ENCODE results near the gene MICAL3.
A peak's percentile ranks its signal among the peaks of the same experiment; 100 is the strongest.

The MICAL3 gene

DNA sequence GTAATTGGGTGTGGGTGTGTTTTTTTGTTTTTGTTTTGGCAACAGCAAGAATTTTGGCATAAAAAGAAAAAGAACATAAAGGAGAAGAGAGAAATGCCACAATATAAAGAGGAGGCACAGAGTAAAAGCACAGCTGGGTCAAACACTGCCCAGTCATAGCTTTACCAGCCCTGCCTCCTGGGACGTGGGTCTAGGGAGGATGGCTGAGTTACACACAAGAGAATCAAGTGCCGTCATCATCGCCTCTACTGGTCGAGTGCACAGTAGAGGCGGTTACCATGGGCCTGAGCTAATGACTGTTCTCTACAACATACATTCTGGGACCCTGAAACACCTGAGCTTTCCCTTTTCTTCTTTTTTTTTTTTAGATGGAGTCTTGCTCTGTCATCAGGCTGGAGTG, 162.5 kb downstream of the MICAL3 start:
- no peak for DNase-seq
- Histone ChIP-seq H3K36me3 (peaks cover 13% of the 10 kb centered on the region), H3K27me3 (no peaks in the 10 kb centered on the region), H3K4me1 (peaks cover 3% of the 10 kb centered on the region; the same call in 1 of the 2 replicates), H3K4me3 (ENCODE audit: low read depth, low read length) (no peak overlapping the region), H3K9me3 (no peaks in the 10 kb centered on the region)
- TF ChIP-seq, protein P1, sequence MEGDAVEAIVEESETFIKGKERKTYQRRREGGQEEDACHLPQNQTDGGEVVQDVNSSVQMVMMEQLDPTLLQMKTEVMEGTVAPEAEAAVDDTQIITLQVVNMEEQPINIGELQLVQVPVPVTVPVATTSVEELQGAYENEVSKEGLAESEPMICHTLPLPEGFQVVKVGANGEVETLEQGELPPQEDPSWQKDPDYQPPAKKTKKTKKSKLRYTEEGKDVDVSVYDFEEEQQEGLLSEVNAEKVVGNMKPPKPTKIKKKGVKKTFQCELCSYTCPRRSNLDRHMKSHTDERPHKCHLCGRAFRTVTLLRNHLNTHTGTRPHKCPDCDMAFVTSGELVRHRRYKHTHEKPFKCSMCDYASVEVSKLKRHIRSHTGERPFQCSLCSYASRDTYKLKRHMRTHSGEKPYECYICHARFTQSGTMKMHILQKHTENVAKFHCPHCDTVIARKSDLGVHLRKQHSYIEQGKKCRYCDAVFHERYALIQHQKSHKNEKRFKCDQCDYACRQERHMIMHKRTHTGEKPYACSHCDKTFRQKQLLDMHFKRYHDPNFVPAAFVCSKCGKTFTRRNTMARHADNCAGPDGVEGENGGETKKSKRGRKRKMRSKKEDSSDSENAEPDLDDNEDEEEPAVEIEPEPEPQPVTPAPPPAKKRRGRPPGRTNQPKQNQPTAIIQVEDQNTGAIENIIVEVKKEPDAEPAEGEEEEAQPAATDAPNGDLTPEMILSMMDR (IDR thresholded peaks at IDR 0.05; ENCODE audit: low read depth, low read length), result no peak

DNA sequence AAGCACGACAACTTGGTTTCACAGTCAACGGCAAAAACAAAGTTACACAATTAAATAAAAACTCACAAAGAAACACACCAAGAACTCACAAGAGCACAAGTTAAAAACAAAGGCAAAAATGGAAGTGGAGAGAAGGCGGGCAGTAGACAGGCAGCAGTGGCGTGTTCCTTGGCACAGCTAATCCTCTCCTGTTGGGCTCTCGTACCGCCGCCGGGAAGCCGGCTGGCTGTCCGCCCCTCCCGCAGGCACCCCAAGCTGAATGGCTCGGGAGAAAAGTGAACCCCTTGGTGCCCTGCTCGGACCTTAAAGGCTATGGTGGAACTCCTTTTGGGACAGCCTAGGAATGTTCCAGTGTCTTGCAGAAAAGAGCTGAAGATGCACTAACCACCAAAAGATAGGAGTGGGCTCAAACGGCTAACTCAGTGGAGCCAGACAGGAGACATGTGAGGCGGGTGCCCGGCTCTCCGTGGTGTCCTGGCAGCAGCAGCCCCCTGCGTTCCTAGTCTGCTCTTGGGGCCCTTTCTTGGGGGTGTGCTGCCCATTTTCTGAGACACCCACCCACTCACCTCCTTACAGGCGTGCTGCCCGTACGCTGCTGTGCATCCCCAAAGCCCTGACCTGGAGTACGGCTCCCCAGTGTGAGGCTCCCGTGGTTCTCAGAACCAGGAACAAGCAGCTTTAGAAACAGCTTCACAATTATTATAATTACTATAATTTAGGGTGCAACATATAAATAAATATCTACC, 164.0 kb downstream of the MICAL3 start:
- Histone ChIP-seq H3K4me3 (ENCODE audit: low read depth, low read length) (no peak overlapping the region), H3K9me3 (no peaks in the 10 kb centered on the region), H3K36me3 (peaks cover 10% of the 10 kb centered on the region), H3K27me3 (no peaks in the 10 kb centered on the region), H3K4me1 (peaks cover 4% of the 10 kb centered on the region; the same call in 1 of the 2 replicates)
- DNase-seq, result no peak
- TF ChIP-seq, protein P1 (IDR thresholded peaks at IDR 0.05; ENCODE audit: low read depth, low read length), result no peak

DNA sequence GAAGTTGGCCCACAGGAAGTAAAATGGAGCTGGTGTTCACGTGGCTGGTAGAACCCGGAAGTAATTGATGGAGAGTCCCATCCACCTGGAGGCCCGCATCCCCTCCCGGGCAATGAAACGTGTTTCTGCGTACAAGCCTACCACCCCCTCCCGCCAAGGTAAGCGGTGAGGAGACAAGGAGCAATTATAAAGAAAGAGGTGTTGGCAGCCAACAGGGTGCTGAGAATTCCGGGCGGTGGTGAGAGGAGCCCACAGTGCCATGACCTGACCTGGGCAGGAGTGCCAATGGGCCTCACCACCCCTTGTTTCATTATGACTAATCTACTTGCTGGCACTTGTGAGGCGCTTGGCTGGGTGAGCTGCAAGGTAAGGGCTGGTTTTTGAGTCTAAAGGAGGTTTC, 166.3 kb downstream of the MICAL3 start:
- DNase-seq, result no peak
- Histone ChIP-seq H3K4me3 (ENCODE audit: low read depth, low read length) (no peak overlapping the region), H3K4me1 (peaks cover 4% of the 10 kb centered on the region; the same call in 1 of the 2 replicates), H3K36me3 (no peaks in the 10 kb centered on the region), H3K9me3 (no peaks in the 10 kb centered on the region), H3K27me3 (no peaks in the 10 kb centered on the region)
- TF ChIP-seq, protein P1 (IDR thresholded peaks at IDR 0.05; ENCODE audit: low read depth, low read length), result no peak

DNA sequence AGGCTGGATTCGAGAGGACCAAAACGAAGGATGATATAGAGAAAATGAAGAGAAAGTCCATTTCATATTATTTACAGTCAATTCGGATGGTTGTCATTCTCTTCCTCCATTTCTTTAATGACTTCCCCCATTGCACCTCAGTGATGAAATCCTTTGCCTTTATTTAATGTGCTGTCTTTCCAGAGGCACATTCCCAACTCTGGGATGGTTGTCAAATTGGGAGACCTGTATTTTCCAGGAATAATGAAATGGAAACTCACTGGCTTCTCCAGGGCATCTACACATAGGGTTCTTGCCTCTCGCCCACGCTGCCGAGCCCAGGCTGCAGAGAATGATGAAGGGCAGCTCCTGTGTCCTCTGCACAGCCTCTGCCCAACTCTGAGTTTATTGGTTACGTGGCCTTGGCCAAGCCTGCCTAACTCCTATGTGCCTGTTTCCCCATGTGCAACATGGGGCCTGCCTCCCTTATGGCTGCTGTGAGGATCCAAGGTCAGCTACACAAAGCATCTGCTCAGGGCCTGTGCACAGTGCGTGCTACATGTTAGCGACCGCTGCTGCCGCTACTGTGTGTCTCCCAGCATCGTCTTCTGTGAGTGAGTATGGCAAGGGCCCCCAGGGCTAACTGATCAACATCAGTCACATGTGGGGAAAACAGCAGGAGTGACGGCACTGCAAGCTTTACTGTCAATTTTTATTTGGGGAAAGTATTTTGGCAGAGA, 168.6 kb downstream of the MICAL3 start:
- Histone ChIP-seq H3K36me3 (no peaks in the 10 kb centered on the region), H3K9me3 (no peaks in the 10 kb centered on the region), H3K4me1 (peaks cover 4% of the 10 kb centered on the region; the same call in 1 of the 2 replicates), H3K4me3 (ENCODE audit: low read depth, low read length) (no peak overlapping the region), H3K27me3 (no peaks in the 10 kb centered on the region)
- TF ChIP-seq, protein P1 (IDR thresholded peaks at IDR 0.05; ENCODE audit: low read depth, low read length), result no peak
- DNase-seq, result peak; percentile 58

DNA sequence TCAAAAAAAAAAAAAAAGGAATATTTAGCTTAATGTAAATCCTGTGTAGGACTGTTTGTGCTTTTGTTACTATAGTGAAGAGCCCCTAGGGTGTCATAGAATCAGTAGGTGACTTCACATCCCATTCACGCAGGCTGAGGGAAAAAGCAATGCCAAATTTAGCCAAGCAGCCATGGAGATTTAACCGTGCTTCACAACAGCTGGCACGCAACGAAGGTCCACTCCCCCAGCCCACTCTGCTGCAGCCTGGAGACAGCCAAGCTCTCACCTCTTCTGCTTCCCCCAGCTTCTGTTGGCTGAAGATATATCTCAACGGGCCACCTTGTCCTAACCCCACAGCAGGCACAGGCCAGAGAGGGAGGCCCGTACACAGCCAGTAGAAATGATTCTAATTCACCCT, 171.3 kb downstream of the MICAL3 start:
- H3K4me3 ChIP-seq (ENCODE audit: low read depth, low read length), result no peak overlapping the region
- no peaks in the 10 kb centered on the region for H3K36me3 ChIP-seq
- no peak for DNase-seq
- TF ChIP-seq, protein P1 (IDR thresholded peaks at IDR 0.05; ENCODE audit: low read depth, low read length), result no peak
- no peaks in the 10 kb centered on the region for H3K9me3 ChIP-seq
- no peaks in the 10 kb centered on the region for H3K27me3 ChIP-seq
- H3K4me1 ChIP-seq, result peaks cover 4% of the 10 kb centered on the region; the same call in 1 of the 2 replicates

DNA sequence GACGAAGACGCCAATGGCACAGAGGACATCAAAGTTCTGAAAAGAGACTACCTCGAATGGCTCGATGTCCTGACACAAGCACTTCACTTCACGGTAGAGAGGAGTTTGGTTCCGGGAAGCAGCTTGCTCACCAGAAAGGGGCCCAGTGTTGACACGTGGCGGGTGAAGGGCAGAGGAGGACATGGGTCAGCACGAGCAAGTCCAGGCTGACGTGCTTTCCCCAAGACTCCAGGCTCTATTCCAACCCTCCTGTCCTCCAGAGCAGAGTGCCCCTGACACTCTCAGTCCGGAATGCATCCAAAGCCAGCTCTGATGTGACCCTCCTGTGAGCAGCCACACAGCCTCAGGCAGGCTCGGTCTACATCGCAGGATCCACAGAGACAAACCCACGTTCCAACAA, 172.6 kb downstream of the MICAL3 start:
- Histone ChIP-seq H3K9me3 (no peaks in the 10 kb centered on the region), H3K36me3 (no peaks in the 10 kb centered on the region), H3K4me3 (ENCODE audit: low read depth, low read length) (no peak overlapping the region), H3K4me1 (peaks cover 9% of the 10 kb centered on the region), H3K27me3 (no peaks in the 10 kb centered on the region)
- DNase-seq, result no peak
- TF ChIP-seq, protein P1 (IDR thresholded peaks at IDR 0.05; ENCODE audit: low read depth, low read length), result no peak

All from BE2C (cell line).